CD4-positive, alpha-beta T cell treated with Interleukin-17A for 4 hours (primary cell): ENCODE data around the gene GLS.
A peak's percentile ranks its signal among the peaks of the same experiment; 100 is the strongest.
"Not testable (repeated sequence)": the region's sequence is repeated elsewhere in the genome, so short reads cannot be mapped to it uniquely, and the experiment has no call there.

Source experiments
- DNase-seq: peaks from one replicate; pipeline ENCODE4 v3.0.0-alpha.2; 2020; ENCODE audit warnings: mixed read lengths

Gene GLS

GRCh38 chr2:190938771-190939335 lies 58.2 kb downstream of the GLS start:
- no peak for DNase-seq

- no peak for DNase-seq
Measured at GRCh38 chr2:190940454-190940853, 59.8 kb downstream of the GLS start.

- DNase-seq, result no peak
Measured at GRCh38 chr2:190941571-190941970, 61.0 kb downstream of the GLS start.

- DNase-seq, result no peak
Measured at GRCh38 chr2:190942697-190943096, 62.1 kb downstream of the GLS start.

GRCh38 chr2:190943706-190944105 lies 63.1 kb downstream of the GLS start:
- no peak for DNase-seq

GRCh38 chr2:190947141-190947540 lies 66.5 kb downstream of the GLS start:
- DNase-seq, result no peak

GRCh38 chr2:190947711-190948251 lies 67.2 kb downstream of the GLS start:
- DNase-seq, result peak; percentile 25

GRCh38 chr2:190948671-190949070 lies 68.0 kb downstream of the GLS start:
- DNase-seq, result no peak

GRCh38 chr2:190950566-190950991 lies 70.0 kb downstream of the GLS start:
- no peak for DNase-seq

- no peak for DNase-seq
Measured at GRCh38 chr2:190953257-190953656, 72.6 kb downstream of the GLS start.

- no peak for DNase-seq
Measured at GRCh38 chr2:190959911-190960788, 79.5 kb downstream of the GLS start.

GRCh38 chr2:190961117-190961516 lies 80.5 kb downstream of the GLS start:
- not testable (repeated sequence) for DNase-seq

- DNase-seq, result no peak
Measured at GRCh38 chr2:190961918-190962487, 81.4 kb downstream of the GLS start.

- DNase-seq, result no peak
Measured at GRCh38 chr2:190963088-190963487, 82.5 kb downstream of the GLS start.

GRCh38 chr2:190964170-190964795 lies 83.7 kb downstream of the GLS start:
- no peak for DNase-seq

- no peak for DNase-seq
Measured at GRCh38 chr2:190965580-190966222, 85.1 kb downstream of the GLS start.

- no peak for DNase-seq
Measured at GRCh38 chr2:190968522-190968921, 87.9 kb downstream of the GLS start.

GRCh38 chr2:190970160-190970559 lies 89.5 kb downstream of the GLS start:
- no peak for DNase-seq

GRCh38 chr2:190970873-190971506 lies 90.4 kb downstream of the GLS start:
- no peak for DNase-seq

GRCh38 chr2:190972213-190972612 lies 91.6 kb downstream of the GLS start:
- no peak for DNase-seq

- no peak for DNase-seq
Measured at GRCh38 chr2:190972846-190973245, 92.2 kb downstream of the GLS start.

- no peak for DNase-seq
Measured at GRCh38 chr2:190973262-190973661, 92.6 kb downstream of the GLS start.
